ENCODE measurements around the gene GTSE1.

GTSE1 gene

DNA sequence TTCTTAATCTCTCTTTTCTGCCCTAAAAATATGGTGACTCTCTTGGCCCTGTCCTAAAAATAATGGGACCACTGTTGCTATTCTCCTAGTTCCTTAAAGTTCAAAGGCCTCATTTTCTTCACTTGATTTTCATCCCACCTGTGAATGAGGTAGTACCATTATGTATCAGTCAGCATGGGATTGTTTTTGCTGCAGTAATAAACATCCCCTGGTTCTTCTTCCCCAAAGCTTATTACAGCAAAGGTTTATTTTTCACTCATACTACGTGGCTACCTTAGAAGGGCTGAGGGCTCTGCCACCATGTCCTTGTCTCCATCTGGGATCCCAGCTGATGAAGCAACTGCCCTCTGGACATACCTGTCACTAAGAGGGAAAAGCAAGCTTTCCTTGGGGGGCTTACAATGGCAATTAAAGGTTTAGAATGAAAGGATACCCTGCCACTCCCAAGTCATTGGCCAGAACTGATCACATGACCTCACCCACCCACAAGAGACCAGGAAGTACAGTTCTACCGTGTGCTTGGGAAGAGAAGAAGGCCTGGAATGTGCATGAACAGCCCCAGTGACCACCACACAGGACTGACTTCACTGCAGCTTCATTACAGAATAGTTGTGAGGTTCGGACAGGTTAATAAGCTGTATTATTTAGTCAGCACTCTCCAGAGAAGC, 21.1 kb upstream of the GTSE1 start:
- DNase-seq = no peak

DNA sequence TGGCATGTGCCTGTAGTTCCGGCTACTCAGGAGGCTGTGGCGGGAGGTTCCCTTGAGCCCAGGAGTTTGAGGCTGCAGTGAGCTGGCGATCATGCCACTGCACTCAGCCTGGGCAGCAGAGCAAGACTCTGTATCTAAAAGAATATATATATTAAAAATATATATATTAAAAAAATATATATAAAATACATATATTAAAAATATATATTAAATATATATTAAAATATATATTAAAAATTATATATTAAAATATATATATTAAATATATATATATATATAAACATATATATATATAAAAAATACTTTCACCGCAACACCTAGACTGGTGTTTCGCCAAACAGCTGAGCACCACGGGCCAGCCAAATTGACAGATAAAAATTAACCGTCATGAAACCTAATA, 20.1 kb upstream of the GTSE1 start:
- DNase-seq = no peak

DNA sequence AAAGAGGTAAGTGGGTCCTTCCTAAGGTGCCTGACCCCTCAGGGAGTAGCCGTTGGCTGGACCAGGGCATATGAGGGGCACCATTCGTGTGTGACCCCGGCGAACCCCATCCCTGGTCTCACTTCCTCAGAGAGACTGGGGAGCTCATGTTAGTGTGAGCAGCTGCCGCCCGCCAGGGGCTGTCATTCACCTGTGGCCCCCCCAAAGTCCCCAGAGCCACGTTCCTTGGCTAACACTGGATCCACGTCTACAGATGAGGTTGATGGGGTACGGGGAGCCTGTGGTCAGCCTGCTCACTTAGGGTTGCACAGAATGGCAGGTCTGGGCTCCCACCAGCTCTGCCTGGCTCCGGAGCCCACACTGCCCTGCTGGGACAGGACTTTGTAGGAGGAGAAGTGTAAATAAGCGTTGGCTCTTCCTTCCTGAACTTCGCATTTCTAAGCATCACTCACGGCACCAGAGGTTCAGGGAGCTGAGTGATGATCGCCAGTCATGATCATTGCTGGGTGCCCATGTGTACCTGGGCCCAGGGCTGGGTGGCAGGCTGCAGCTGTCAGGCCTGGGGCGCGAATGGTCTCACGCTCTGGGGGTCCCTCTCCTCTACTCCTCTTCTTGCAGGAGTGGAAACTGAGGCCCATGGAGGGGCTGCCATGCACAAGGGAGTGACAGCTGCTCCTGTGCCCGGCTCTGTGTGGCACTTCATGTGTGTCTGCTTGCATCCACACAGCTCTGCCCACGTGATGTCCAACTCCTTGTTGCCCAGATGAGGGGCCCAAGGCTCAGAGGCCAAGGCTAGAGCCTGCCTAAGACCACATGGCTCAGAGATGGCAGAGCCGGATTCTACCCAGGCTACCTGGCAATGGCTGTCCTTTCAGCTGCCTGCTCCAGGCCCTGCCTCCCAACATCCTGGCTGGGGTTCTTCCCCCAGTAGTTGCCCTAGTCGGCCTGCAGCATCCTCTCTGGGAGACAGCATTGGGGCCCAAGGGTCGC, 17.7 kb upstream of the GTSE1 start:
- DNase-seq = no peak

DNA sequence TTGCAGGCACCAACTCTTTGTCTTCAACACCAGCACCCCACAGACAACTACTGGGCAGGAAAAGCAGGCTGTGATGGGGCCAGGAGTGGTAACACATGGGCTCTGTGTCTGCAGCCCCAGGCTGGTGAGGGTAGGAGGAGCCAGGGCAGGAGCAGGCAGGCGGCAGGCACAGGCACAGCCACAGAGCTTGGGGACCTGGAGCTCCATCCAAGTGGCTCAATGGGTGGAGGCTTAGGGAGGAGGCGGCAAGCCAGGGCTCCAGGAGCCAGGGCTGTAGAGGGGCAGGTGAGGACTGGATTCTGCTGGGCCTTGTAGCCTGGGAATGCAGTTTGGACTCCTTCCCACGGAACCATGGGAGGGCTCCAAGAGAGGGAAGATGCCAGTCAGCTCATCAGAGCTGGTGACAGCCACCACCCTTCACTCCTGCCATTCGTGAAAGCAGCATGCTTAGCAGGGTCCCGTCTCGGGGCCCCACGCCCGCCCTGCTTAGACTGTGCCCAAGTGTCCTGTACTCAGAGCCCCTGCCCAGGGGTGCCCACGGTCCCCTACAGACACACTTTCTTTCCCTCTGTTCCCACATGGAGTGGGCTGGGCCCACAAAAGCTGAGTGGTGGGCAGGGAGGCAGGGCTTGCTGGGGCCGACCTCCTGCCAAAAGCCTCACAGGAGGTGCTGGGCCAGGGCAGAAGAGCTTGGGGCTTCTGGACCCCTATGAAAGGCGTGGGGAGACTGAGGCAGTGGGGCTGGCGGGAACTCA, 16.4 kb upstream of the GTSE1 start:
- DNase-seq = no peak

DNA sequence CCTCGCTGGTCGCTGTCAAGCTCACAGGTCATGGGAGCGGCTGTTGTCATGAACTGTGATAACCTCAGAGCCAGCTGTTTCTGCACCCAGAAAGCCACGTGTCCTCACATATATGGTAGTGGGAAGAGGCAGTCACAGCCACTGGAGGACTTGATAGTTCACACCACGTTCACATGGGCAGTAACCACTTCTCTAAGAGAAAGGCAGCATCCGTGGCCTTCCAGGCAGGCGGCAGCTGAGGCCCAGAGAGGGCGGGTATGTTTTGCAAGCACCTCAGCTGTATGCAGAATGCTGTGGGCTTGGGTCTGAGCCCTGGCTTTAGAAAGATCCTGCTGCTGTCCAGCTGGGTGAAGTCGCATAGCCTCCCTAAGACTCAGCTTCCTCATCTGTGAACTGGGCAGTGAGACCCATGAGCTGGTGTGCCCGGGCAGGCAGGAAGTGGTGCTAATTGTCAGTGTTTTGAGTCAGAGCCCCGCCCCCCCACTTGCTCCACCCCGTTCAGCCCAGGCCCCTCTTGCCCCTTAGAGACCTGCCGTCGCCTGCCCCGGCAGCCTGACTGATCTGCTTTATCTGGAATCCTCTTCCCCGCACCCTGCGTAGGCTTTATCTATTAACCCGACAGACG, 15.6 kb upstream of the GTSE1 start:
- DNase-seq = no peak

DNA sequence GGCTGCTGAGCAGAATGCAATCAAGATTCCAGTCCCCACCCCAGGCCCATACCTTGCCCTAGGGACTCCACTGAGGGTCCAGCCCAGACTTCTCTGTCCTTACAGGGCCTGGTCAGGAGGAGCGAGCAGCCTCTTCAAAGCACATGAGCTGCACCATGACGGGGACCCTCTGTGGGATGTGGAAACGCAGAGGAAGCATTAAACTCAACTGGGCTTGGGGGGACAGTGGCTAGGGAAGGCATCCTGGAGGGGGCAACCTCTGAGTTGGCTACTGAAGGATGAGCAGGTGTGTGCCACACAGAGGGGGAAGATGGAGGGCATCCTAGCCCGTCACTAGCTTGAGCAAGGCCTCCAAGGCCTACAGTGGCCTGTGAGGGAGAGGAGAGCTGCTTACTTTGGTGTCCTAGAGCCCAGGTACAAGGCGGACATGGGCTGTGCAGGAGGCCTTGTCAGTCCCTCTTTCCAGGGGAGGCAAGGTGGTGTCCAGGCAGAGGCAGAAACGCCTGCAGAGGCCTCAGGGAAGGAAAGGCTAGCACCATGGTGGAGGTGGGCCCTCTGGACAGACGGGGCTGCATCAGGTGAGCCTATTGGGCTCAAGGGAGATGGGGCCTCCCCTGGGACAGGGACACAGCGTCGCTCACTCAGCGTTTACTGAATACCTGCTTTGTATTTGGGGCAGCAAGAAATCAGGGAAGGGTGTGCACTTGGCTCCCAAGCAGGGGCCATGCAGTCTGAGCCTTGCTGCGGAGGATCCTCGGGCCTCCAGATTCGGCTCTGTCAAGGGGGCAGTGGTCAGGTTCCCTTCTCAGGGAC, 14.6 kb upstream of the GTSE1 start:
- no peak for DNase-seq

DNA sequence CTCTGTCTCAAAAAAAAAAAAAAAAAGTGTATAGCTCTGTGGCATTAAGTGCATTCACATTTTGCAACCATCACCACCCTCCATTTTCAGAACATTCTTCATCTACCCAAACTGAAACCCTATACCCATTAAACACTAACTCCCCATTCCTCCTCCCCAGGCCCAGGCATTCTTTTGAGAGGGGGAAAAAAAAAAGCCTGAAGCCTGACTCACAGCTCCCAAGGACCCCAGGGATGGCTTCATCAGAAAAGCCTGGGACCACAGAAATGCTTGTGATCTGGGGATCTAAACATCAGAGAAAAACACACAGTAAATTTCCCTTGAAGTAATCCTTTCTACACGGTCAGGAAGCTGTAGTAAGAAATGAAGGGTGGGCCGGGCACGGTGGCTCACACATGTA, 10.7 kb upstream of the GTSE1 start:
- DNase-seq = peak; percentile 73

DNA sequence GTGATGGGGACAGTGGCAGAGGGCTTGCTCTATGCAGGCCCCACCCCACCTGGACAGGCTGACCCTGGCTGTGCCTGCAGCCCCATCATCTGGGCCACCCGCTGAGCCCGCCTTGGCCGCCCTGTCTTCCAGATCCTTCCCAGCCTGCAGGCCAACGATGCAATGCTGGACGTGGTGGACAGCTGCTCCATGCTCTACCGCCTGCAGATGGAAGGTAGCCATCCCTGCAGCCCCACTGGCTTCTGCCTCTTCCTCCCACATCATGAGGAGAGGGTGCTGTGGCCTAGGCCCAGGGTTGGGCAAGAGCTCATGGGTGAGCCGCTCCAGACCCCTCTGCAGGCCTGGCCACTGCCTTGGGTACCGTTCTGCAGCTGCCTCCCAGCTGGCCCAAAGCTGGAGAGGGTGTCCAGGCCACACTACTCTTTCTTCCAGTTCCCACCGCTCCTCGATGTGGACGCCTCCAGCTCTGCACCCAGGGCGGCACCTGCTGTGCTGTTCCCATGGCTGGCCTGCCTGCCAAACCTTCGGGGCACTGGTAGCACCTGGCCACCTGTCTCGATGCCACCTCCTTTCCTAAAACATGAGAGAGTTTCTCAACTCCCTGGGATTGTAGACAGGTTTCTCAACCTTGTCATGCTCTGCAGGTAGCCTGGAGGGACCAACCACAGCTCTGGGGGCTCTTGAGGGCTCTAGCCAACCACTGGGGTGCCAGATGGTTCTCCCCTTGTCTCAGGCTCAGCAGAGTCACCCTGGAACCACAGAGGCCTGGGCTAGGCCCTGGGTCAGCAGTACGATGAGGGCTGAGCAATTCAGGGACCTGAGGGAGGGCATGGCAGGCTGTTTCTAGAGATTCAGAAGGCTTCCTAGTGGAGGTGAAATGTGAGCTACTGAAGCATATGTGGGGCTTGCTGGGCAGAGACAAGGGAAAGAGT, 9.5 kb upstream of the GTSE1 start:
- no peak for DNase-seq

DNA sequence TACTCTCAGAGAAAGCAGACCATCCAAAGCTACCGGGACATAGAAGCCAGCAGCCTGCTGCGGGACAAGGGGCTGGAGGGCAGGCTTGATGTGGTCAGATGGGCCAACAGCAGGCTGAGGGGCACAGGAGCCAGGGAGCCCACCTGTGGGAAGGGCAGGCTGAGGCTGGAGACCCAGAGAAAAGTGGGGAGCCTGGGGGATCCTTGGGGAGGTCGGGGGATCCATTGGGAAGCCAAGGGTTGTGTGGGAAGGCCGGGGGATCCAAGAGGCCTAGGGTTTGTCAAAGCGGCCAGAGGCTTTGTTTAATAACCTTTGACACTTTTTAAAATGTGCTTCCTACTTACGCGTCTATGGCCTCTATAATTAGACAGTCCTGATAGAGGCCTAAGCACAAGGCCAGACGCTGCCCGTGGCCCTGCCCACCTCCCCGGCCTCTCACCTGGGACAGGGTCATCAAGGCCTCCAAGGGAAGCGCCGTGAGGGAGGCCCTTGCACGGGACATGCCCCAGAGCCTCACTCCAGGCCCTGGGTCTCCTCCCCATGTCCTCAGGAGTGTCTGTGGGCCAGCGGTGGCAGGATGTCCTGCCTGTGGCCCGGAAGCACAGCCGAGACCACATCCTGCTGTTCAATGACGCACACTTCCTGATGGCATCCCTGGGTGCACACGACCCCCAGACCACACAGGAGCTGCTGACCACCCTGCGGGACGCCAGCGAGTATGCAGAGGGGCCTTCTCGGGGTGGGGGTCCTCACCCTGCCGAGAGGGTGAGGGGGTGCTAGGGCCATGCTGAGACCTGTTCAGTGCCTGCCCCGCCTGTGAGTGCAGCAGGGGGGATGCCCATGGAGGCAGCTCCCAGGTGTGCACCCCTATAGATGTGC, 8.6 kb upstream of the GTSE1 start:
- no peak for DNase-seq

DNA sequence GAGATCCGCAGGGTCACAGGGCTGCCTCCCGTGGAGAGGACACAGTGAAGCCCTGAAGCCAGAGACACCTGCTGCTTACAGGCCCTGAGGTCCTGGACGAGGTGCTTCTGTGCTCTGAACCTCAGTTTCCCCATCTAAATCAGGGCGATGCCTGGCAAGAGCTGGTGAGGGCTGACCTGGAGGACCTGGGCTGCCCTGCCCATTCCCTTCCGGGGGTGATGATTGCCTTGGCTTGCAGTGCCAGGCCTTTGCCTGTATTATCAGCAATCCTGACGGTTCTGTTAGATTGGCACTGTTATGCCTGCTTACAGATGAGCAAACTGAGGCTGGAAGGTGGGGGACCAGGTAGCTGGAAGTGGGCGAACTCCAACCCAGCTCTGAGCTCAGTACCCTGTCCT, 7.8 kb upstream of the GTSE1 start:
- no peak for DNase-seq

DNA sequence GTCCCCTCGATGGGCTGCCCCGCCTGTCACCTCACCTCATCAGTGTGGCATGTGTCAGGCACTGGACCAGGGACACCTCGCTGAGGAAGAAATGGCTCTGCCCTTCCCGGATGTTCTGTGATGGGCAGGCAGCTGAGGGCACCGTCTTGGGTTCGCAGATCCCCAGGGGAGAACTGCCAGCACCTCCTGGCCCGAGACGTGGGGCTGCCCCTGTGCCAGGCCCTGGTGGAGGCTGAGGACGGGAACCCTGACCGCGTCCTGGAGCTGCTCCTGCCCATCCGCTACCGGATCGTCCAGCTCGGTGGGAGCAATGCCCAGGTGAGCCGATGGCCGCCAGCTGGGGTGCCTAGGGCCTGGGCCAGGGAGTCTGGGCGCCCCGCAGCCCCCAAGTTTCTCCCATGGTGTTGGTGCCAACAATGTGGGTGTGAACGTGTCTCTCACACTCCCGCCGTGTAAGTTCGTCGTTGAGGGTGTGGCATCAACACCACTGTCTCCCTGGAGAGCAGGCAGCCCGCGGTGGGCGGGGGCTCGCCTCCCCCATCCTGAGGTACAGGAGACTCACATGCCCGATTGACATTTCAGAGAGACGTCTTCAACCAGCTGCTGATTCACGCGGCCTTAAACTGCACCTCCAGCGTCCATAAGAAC, 7.3 kb upstream of the GTSE1 start:
- DNase-seq = no peak

DNA sequence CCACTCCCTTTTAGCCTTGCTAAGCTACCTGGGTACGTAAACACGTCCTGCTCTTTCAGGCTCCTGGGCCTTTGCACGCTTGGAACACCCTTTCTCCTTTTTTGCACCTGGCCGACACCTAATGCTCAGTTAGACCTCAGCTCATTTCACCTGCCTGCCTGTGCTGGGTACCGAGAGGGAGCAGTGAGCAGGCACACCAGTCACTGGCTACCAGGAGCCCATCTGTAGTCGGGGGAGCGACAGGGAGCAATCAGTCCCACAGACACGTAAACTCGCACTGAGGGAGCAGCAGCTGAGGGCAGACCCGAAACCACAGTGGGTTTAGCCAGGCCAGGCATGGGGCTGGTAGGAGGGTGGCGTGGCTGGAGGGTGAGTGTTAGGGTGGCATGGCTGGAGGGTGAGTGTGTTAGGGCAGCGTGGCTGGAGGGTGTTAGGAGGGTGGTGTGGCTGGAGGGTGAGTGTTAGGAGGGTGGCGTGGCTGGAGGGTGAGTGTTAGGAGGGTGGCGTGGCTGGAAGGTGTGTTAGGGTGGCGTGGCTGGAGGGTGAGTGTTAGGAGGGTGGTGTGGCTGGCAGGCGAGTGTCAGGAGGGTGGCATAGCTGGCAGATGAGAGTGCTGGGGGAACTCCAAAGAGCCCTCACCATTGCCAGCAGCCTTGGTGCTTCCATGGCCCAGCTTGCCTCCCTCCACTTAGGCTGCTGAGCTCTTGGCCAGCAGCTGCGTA, 6.4 kb upstream of the GTSE1 start:
- DNase-seq = no peak

DNA sequence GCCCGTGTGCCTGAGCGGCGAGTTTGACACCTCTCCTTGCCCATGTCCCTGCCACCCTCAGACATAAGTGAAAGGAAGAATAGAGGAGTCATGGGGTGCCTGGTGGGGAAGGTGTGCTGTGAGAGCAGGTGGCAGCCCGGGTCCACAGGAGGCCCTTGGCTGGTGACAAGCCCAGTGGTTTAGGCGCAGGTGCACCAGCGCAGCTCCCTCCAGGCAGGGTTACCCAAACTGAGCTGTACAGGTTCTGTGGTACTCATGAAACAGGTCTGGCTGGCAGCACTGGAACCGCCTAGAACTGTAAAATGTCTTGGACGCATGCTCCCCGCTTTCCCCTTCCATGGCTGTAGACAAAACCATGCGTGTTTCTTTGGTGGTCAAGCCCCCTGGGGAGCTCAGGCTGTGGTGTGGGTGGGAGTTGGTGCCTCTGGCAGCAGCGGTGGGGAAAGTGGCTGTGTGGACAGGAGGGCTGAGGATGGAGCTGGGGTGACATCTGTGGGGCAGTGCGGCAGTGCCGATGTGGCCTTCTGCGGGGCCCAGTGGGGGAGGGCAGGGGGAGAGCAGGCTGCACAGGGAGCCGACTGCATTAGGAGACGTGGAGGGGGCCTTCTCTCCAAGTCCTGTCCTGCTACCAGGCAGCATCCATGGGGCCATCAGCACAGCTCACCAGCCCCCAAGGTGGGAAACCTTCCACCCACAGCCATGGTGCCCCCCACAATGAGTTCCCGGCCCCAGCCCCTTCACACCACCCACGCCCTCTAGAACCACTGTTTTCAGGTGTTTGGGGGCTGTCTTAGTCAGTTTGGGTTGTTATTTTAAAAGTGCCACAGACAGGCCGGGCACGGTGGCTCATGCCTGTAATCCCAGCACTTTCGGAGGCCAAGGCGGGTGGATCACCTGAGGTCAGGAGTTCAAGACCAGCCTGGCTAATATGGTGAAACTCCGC, 5.6 kb upstream of the GTSE1 start:
- DNase-seq = no peak

DNA sequence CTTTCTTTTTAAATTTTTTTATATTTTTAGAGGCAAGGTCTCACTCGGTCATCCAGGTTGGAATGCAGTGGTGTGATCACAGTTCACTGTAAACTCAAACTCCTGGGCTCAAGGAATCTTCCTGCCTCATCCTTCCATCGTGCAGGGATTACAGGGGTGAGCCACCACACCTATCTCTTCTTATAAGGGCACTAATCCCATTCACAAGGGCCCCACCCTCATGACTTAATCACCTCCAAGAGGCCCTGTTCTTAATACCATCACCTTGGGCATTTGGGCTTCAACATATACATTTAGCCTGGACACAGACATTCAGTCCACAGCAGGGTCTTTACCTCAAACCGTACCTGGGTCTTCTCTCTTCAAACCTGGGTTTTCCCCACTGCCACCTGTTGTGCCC, 4.5 kb upstream of the GTSE1 start:
- no peak for DNase-seq

DNA sequence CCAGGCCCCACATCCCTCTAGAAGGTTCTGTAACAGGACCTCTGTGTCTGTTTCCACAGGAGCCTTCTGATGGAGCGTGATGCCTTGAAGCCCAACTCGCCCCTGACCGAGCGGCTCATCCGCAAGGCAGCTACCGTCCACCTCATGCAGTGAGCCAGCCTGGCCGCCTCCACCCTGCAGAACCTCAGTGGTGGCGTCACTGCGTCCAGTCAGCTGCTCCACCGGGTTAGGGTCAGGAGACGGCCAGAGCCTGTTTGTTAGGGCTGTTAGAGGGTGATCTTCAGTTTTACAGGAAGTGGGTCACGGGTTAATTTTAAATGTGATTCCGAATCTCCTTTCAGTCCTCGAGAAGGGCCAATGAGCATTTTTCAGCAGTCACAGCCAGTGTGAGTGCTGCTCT, 3.9 kb upstream of the GTSE1 start:
- DNase-seq = no peak

DNA sequence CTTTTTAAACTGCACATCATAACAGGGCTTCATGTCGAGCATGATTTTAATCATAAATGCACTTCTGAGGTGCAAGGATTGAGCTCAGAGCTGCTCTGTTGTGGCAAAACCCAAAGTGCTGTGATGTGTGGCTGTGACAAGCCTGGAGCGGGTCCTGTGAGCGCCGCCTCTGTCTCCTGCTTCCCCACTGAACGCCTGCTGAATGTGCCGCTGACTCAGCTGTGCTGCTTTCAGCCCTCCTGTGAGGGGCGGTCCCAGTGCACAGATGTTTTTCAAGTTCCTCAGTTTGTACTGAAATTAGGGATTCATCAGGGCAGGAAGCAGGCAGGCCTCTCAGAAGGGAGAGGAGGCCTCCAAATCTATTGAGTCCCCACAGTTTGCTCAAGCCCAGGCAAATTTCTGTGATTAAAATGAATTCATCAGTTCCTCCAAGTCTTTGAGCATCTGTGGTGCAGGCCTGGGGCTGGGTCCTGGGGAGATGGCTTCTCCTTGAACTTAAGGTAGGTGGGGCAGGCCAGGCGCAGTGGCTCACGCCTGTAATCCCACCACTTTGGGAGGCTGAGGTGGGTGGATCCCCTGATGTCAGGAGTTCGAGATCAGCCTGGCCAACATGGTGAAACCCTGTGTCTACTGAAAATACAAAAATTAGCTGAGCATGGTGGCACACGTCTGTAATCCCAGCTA, 3.0 kb upstream of the GTSE1 start:
- DNase-seq = peak; percentile 76

DNA sequence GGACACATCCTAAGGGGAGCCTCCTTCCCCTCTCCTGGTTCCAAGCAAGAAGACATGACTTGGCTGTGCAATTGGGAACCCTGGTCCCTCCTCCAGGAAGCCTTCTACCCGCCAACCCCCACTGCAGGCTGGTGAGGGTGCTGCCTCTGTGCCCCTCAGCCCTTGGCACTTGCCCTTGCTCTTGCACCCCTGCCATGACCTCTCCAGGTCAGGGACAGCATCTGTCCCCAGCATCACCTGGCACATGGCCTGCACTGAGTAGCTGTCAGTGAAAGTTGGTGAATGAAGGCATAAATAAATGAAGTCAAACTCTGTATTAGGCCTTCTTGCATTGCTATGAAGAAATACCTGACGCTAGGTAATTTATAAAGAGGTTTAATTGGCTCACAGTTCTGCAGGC, 1.9 kb upstream of the GTSE1 start:
- DNase-seq = no peak

All from fibroblast of skin of back (primary cell).